ENCODE results near the gene HNMT.

GRCh38 chr2:138000796-138001195 is 36.5 kb downstream of the HNMT start:
- TF ChIP-seq CTCF (IDR thresholded peaks at IDR 0.05): no peak
- TF ChIP-seq POLR2A (IDR thresholded peaks at IDR 0.05): no peak
